ENCODE measurements around the gene RHOA.

GRCh38 chr3:49385617-49386016 is 26.2 kb downstream of the RHOA start:
- TF ChIP-seq, protein P1, sequence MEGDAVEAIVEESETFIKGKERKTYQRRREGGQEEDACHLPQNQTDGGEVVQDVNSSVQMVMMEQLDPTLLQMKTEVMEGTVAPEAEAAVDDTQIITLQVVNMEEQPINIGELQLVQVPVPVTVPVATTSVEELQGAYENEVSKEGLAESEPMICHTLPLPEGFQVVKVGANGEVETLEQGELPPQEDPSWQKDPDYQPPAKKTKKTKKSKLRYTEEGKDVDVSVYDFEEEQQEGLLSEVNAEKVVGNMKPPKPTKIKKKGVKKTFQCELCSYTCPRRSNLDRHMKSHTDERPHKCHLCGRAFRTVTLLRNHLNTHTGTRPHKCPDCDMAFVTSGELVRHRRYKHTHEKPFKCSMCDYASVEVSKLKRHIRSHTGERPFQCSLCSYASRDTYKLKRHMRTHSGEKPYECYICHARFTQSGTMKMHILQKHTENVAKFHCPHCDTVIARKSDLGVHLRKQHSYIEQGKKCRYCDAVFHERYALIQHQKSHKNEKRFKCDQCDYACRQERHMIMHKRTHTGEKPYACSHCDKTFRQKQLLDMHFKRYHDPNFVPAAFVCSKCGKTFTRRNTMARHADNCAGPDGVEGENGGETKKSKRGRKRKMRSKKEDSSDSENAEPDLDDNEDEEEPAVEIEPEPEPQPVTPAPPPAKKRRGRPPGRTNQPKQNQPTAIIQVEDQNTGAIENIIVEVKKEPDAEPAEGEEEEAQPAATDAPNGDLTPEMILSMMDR (conservative IDR thresholded peaks at IDR 0.05 in 1 of 2, IDR thresholded peaks at IDR 0.05 in 1 of 2; ENCODE audit: low read depth in 1 of 2, low read length in 2 of 2) = no peak
- no peak for TF ChIP-seq EZH2 (IDR thresholded peaks at IDR 0.05; ENCODE audit: low read length, missing control alignments)

All from fibroblast of lung (primary cell).